HG03045 (cell line): Measurements from ENCODE around the gene CLK3.
"Not testable (repeated sequence)": the region's sequence is repeated elsewhere in the genome, so short reads cannot be mapped to it uniquely, and the experiment has no call there.

Experiments used
- ATAC-seq: cut with Tn5 transposase; IDR thresholded peaks from one replicate; pipeline ENCODE4 v1.9.1; 2021; ENCODE audit warnings: mild to moderate bottlenecking, moderate library complexity; ENCODE audit not compliant: unreplicated experiment

CLK3 gene

GRCh38 chr15:74620636-74621545, 5.3 kb downstream of the CLK3 start:
- ATAC-seq: no peak

GRCh38 chr15:74621546-74621920, 5.9 kb downstream of the CLK3 start:
- no peak for ATAC-seq

GRCh38 chr15:74621936-74622335, 6.3 kb downstream of the CLK3 start:
- ATAC-seq: no peak

- no peak for ATAC-seq
These were observed 7.1 kb downstream of the CLK3 start for GRCh38 chr15:74622758-74623157.

GRCh38 chr15:74624020-74624602, 8.5 kb downstream of the CLK3 start:
- no peak for ATAC-seq

GRCh38 chr15:74625693-74626092, 10.1 kb downstream of the CLK3 start:
- ATAC-seq: no peak

GRCh38 chr15:74626336-74626735, 10.7 kb downstream of the CLK3 start:
- ATAC-seq: no peak

- no peak for ATAC-seq
These were observed 11.4 kb downstream of the CLK3 start for GRCh38 chr15:74626752-74627692.

GRCh38 chr15:74627766-74628165, 12.1 kb downstream of the CLK3 start:
- no peak for ATAC-seq

- ATAC-seq: no peak
These were observed 12.6 kb downstream of the CLK3 start for GRCh38 chr15:74628199-74628598.

GRCh38 chr15:74628949-74629348, 13.3 kb downstream of the CLK3 start:
- no peak for ATAC-seq

GRCh38 chr15:74629696-74630095, 14.1 kb downstream of the CLK3 start:
- ATAC-seq: not testable (repeated sequence)

GRCh38 chr15:74630284-74631086, 14.8 kb downstream of the CLK3 start:
- no peak for ATAC-seq

GRCh38 chr15:74631087-74631385, 15.4 kb downstream of the CLK3 start:
- ATAC-seq: no peak

- no peak for ATAC-seq
These were observed 15.8 kb downstream of the CLK3 start for GRCh38 chr15:74631408-74631807.

- ATAC-seq: no peak
These were observed 16.4 kb downstream of the CLK3 start for GRCh38 chr15:74631935-74632560.

- ATAC-seq: no peak
These were observed 17.0 kb downstream of the CLK3 start for GRCh38 chr15:74632601-74633000.

- no peak for ATAC-seq
These were observed 18.1 kb downstream of the CLK3 start for GRCh38 chr15:74633781-74634180.

- ATAC-seq: no peak
These were observed 19.6 kb downstream of the CLK3 start for GRCh38 chr15:74635228-74635627.

GRCh38 chr15:74636984-74637383, 21.3 kb downstream of the CLK3 start:
- no peak for ATAC-seq
